GM19193 (cell line): ENCODE data around the gene MRPL36.

ENCODE experiments used
- POLR2A ChIP-seq: IDR thresholded peaks from 4 replicates; pipeline ENCODE4 v1.6.1; 2011; ENCODE audit not compliant: insufficient read depth, insufficient read length; ENCODE audit errors: extremely low read depth

The MRPL36 gene

GRCh38 chr5:1762121-1762882 lies 37.3 kb downstream of the MRPL36 start:
- TF ChIP-seq POLR2A: no peak

DNA sequence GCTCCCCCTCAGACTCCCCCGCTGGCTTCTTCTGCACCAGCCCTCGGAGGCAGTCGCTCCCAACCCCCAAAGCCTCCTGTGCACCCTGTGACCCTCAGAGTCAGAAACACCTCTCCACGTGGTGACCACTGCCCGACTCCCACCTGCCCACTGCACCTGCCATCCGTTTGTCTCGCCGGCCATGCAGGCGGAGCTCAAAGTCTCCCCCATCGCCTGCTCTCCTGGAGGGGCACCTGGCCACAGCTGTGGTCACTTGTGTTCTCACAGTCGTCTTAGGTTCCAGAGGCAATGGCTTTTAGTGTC lies 38.2 kb downstream of the MRPL36 start:
- TF ChIP-seq POLR2A: no peak

GRCh38 chr5:1760656-1761452 lies 38.8 kb downstream of the MRPL36 start:
- no peak for TF ChIP-seq POLR2A

- TF ChIP-seq POLR2A: no peak
These were observed 39.4 kb downstream of the MRPL36 start for GRCh38 chr5:1760231-1760630.

- TF ChIP-seq POLR2A: no peak
These were observed 40.2 kb downstream of the MRPL36 start for GRCh38 chr5:1759378-1759970.

DNA sequence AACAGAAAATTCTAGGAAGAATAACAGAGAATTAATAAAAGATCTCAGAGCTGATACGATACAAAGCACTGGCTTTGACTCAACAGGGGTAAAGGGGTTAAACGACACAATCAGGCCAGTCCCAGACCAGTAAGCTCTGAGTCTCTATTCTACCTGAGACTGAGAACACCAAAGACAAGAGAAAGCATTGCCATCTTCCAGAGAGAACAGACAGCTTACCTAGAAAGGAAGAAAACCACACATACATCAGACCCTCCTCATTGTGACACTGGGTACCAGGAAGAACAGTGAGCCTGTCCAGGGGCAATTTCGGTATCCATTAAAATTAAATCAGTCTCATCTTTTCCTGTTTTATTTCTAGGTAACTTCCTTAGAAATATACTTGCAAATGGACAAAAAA lies 41.1 kb downstream of the MRPL36 start:
- no peak for TF ChIP-seq POLR2A

GRCh38 chr5:1757511-1757910 lies 42.1 kb downstream of the MRPL36 start:
- TF ChIP-seq POLR2A: no peak

DNA sequence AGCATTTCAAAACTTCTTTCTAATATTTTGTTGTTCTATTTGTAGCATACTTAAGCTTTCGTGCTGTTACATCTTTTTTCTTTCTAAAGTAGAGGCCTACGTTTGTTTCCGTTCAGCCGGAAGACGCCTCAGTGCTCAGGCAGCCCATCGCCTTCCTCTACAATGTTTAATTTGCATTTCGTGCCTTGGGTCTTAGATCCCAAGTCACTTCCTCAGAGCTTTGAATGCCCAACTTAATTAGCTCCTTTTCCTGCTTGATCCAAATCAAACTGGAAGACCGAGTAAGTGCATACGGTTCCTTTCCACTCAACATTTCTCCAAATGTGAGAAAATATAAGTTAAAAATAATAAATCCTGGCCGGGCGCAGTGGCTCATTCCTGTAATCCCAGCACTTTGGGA lies 43.2 kb downstream of the MRPL36 start:
- TF ChIP-seq POLR2A: no peak

DNA sequence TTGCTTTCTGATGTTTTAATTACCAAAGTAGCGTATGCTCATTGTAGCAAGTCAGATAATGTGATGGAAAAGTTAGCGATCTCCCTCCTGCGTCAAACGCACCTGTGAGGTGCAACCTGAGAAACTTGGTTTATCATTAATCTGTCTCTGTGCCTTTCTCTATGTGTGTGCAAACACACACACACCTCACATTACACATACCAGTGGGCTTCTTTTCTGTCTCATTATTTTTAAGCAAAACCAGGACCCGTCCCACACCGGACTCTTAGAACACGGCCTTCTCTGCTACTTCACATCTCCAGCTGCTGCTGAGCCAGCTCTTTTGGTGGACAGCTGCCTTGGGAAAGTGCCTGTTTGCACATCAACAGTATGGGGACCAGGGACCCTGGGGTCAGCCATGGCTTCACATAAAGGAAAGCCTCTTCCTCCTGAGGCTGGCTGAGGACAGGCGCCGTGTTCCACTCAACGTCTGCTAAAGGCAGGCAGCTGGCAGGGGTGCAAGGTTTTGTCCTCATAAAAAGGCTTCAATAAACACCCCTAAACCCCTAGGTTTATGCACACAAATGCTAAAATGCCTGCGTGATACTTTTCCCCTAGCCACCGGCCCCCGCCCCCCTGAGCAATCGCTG lies 44.2 kb downstream of the MRPL36 start:
- no peak for TF ChIP-seq POLR2A

DNA sequence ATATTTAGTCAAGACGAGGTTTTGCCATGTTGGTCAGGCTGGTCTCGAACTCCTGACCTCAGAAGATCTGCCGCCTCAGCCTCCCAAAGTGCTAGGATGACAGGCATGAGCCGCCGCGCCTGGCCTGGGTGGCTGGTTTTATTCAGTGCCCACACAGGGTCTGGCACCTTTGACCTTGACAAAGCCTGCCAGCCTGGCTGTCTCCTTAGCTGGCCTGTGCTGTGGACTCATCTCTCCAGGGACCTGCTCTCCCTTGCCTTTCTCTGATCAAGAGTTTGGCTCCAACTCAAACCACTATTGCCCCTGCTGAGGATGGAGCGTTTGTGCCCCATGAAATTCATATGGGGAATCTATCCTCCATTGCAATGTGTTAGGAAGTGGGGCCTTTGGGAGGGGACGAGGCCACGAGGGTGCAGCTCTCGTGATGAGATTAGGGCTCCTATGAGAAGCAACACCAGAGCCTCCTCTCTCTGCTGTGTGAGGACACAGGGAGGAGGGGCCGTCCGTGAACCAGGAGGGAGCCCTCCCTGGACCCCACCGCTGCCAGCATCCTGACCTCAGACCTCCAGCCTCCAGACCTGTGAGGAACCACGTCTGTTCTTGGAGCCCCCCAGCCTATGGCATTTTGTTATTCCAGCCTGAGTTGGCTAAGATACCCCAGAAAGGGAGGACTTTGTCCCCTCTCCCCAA lies 45.0 kb downstream of the MRPL36 start:
- no peak for TF ChIP-seq POLR2A

- no peak for TF ChIP-seq POLR2A
These were observed 46.1 kb downstream of the MRPL36 start for GRCh38 chr5:1753490-1753889.

DNA sequence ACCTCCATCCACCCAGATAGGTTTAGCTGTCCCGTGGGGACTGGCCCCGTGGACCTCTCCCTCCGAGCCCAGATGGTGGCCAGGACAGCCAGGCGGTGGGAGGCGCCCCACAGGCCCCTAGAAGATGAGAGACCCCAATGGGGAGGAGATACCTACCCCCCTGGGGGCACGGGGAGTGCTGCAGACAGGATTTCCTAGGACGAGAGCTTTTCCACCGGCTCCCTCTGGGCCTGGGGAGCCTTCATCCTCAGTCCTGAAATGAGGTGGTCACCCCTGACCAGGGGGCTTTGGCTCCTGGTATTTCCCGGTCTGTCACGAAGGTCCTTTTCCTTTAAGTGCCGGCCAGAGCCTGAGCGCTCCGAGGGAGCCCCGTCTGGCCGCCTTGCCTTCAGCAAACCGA lies 46.8 kb downstream of the MRPL36 start:
- no peak for TF ChIP-seq POLR2A

- TF ChIP-seq POLR2A: no peak
These were observed 47.5 kb downstream of the MRPL36 start for GRCh38 chr5:1751864-1752822.
